SU-DHL-6 (cell line): Measurements from ENCODE around the gene NAT14.

Experiments used
- CTCF ChIP-seq: fragments of 200-600 bp; sonication (generic); IDR thresholded peaks from one replicate; pipeline ENCODE4 v1.5.1; 2017; ENCODE audit warnings: antibody characterized with exemption, mild to moderate bottlenecking, low read length, moderate library complexity; ENCODE audit not compliant: insufficient read depth, poor library complexity, severe bottlenecking
- EZH2phosphoT487 ChIP-seq: fragments of 200-600 bp; sonication (generic), shearing (Covaris generic); conservative IDR thresholded peaks from 2 replicates; pipeline ENCODE4 v1.6.1; 2018; ENCODE audit warnings: mild to moderate bottlenecking, antibody characterized with exemption, low read length, moderate library complexity, mixed read lengths

GRCh38 chr19:55465460-55466240 lies 19.3 kb upstream of the NAT14 start:
- TF ChIP-seq CTCF = no peak
- no peak for TF ChIP-seq EZH2phosphoT487
